H1 (cell line): ENCODE results near the gene MOV10L1. TPM values are rescaled to one million over a fixed set of nuclear protein-coding genes. Genes with fewer than 3 reads are reported as not detected.
A peak's percentile ranks its signal among the peaks of the same experiment; 100 is the strongest.

Experiments used
- CTCF ChIA-PET: fragments of 300-600 bp; sonication (Branson Sonifier 250); formaldehyde crosslinking; loops from one replicate; lab custom pipeline; 2021; ENCODE audit not compliant: partially characterized antibody; lab: Charles Lee
- POLR2A ChIA-PET: fragments of 300-600 bp; sonication (Branson Sonifier 250); formaldehyde crosslinking; loops from one replicate; lab custom pipeline; 2021; ENCODE audit warnings: inconsistent platforms; ENCODE audit not compliant: partially characterized antibody; lab: Charles Lee
- DNase-seq, 2 experiments: peaks; one replicate each; pipeline versions ENCODE4 v3.0.0 to v3.0.0-alpha.2; 2010 to 2022; ENCODE audit warnings: low spot score in 2 of 2, low read depth in 1 of 2, mixed read lengths in 1 of 2
- FAIRE-seq: peaks from 2 replicates; lab custom pipeline; 2011; peaks lifted over from hg19 to GRCh38; lab: Jason Lieb, UNC
- H2AFZ ChIP-seq: 2 replicates; pipeline ENCODE4 v1.8.1; 2012; ENCODE audit warnings: low read length, inconsistent platforms
- H2AK5ac ChIP-seq: 2 replicates; pipeline ENCODE4 v1.6.1; 2013; ENCODE audit warnings: low read depth, low read length
- H2BK120ac ChIP-seq: replicated peaks from 2 replicates; pipeline ENCODE3; 2013; ENCODE audit warnings: low read depth, low read length, inconsistent platforms
- H2BK12ac ChIP-seq: 2 replicates; pipeline ENCODE4 v1.6.1; 2013; ENCODE audit warnings: low read depth, low read length
- H2BK15ac ChIP-seq: 2 replicates; pipeline ENCODE4 v1.6.1; 2013; ENCODE audit warnings: low read length
- H2BK20ac ChIP-seq: 2 replicates; pipeline ENCODE4 v1.6.1; 2013; ENCODE audit warnings: low read length
- H2BK5ac ChIP-seq: 2 replicates; pipeline ENCODE4 v1.6.1; 2013; ENCODE audit warnings: low read depth, low read length
- H3K14ac ChIP-seq: 2 replicates; pipeline ENCODE4 v1.6.1; 2013; ENCODE audit warnings: inconsistent platforms; ENCODE audit not compliant: insufficient read length
- H3K18ac ChIP-seq: 2 replicates; pipeline ENCODE4 v1.6.1; 2013; ENCODE audit warnings: low read length; ENCODE audit errors: extremely low read depth
- H3K23ac ChIP-seq: 2 replicates; pipeline ENCODE4 v1.6.1; 2013; ENCODE audit warnings: inconsistent platforms; ENCODE audit not compliant: insufficient read length
- H3K23me2 ChIP-seq: 2 replicates; pipeline ENCODE4 v1.6.1; 2013; ENCODE audit warnings: low read depth, low read length
- H3K27ac ChIP-seq: 2 replicates; pipeline ENCODE4 v1.6.1; 2011; ENCODE audit warnings: low read depth, low read length, inconsistent platforms
- H3K27me3 ChIP-seq, 4 experiments: replicated peaks in 1 of 4; 1 replicate in 1 of 4; 2 replicates in 3 of 4; pipeline versions ENCODE4 v1.6.1 to v1.8.1; 2011 to 2013; ENCODE audit warnings: low read length in 3 of 4, mild to moderate bottlenecking in 3 of 4, inconsistent platforms in 2 of 4, mixed read lengths in 2 of 4, moderate library complexity in 1 of 4; ENCODE audit not compliant: control insufficient read depth in 3 of 4, insufficient read depth in 3 of 4; ENCODE audit errors: extremely low read depth in 1 of 4
- H3K36me3 ChIP-seq, 4 experiments: 2 replicates each; pipeline versions ENCODE4 v1.6.1 to v1.8.1; 2011 to 2013; ENCODE audit warnings: mild to moderate bottlenecking in 4 of 4, low read length in 3 of 4, moderate library complexity in 2 of 4, control low read depth in 1 of 4, inconsistent platforms in 1 of 4; ENCODE audit not compliant: insufficient read depth in 4 of 4, control insufficient read depth in 2 of 4
- H3K4ac ChIP-seq: replicated peaks from 2 replicates; pipeline ENCODE3; 2013; ENCODE audit warnings: low read length, low read depth, mixed read lengths, inconsistent platforms; ENCODE audit not compliant: insufficient read length
- H3K4me1 ChIP-seq, 4 experiments: replicated peaks in 1 of 4; 1 replicate in 1 of 4; 2 replicates in 3 of 4; pipeline versions ENCODE4 v1.6.1 to v1.8.1; 2011 to 2013; ENCODE audit warnings: low read length in 3 of 4, inconsistent platforms in 2 of 4, mixed read lengths in 1 of 4; ENCODE audit not compliant: insufficient read depth in 4 of 4, control insufficient read depth in 3 of 4
- H3K4me2 ChIP-seq, 2 experiments: 2 replicates each; pipeline versions ENCODE4 v1.6.1 to v1.8.1; 2011 to 2013; ENCODE audit warnings: low read depth in 2 of 2, low read length in 2 of 2, control low read depth in 1 of 2, inconsistent platforms in 1 of 2, mild to moderate bottlenecking in 1 of 2; ENCODE audit not compliant: insufficient read depth in 1 of 2
- H3K4me3 ChIP-seq, 4 experiments: fragments of 200-600, 300-600 bp in 1 of 4; sonication (generic), shearing (Covaris generic), sonication (Bioruptor Twin) in 1 of 4; 2 replicates each; pipeline versions ENCODE4 v1.5.1 to v1.8.1; 2011 to 2016; ENCODE audit warnings: low read length in 4 of 4, low read depth in 3 of 4, control low read depth in 2 of 4, inconsistent platforms in 2 of 4, mild to moderate bottlenecking in 2 of 4, mixed read lengths in 1 of 4, moderate library complexity in 1 of 4; ENCODE audit not compliant: insufficient read depth in 2 of 4; ENCODE audit errors: extremely low read depth in 1 of 4
- H3K56ac ChIP-seq: replicated peaks from 2 replicates; pipeline ENCODE3; 2013; ENCODE audit warnings: low read depth, mild to moderate bottlenecking, mixed read lengths, low read length, inconsistent platforms; ENCODE audit not compliant: insufficient read length
- H3K79me1 ChIP-seq: 2 replicates; pipeline ENCODE4 v1.6.1; 2013; ENCODE audit warnings: low read depth, low read length, control low read depth
- H3K79me2 ChIP-seq, 2 experiments: 2 replicates each; pipeline versions ENCODE4 v1.6.1 to v1.8.1; 2012 to 2013; ENCODE audit warnings: low read length in 2 of 2, mild to moderate bottlenecking in 2 of 2, inconsistent platforms in 1 of 2; ENCODE audit not compliant: insufficient read depth in 2 of 2, control insufficient read depth in 1 of 2
- H3K9ac ChIP-seq, 4 experiments: replicated peaks in 1 of 4; 1 replicate in 1 of 4; 2 replicates in 3 of 4; pipeline versions ENCODE4 v1.6.1 to v1.8.1; 2011 to 2013; ENCODE audit warnings: low read depth in 3 of 4, low read length in 3 of 4, control low read depth in 2 of 4, mild to moderate bottlenecking in 2 of 4, moderate library complexity in 2 of 4, inconsistent platforms in 1 of 4; ENCODE audit errors: extremely low read depth in 1 of 4
- H3K9me3 ChIP-seq, 2 experiments: 2 replicates each; pipeline versions ENCODE4 v1.6.1 to v1.8.1; 2012 to 2013; ENCODE audit warnings: mild to moderate bottlenecking in 2 of 2, moderate library complexity in 2 of 2, control low read depth in 1 of 2, inconsistent platforms in 1 of 2, low read depth in 1 of 2, low read length in 1 of 2, mixed read lengths in 1 of 2; ENCODE audit not compliant: insufficient read depth in 2 of 2
- H4K20me1 ChIP-seq, 2 experiments: replicated peaks in 1 of 2; 2 replicates each; pipeline versions ENCODE3 to v1.8.1; 2011 to 2013; ENCODE audit warnings: inconsistent platforms in 2 of 2, low read length in 2 of 2, mild to moderate bottlenecking in 1 of 2; ENCODE audit not compliant: insufficient read depth in 2 of 2, control insufficient read depth in 1 of 2
- H4K5ac ChIP-seq: 2 replicates; pipeline ENCODE4 v1.6.1; 2013; ENCODE audit warnings: low read length, low read depth, mixed read lengths, inconsistent platforms; ENCODE audit not compliant: insufficient read length
- H4K8ac ChIP-seq: 2 replicates; pipeline ENCODE4 v1.8.0; 2013; ENCODE audit warnings: mild to moderate bottlenecking, moderate library complexity, low read length, inconsistent platforms; ENCODE audit not compliant: insufficient read depth; ENCODE audit errors: extremely low read depth
- H4K91ac ChIP-seq: replicated peaks from 2 replicates; pipeline ENCODE3; 2013; ENCODE audit warnings: low read length, mixed read lengths, inconsistent platforms; ENCODE audit not compliant: insufficient read length
- BRCA1 ChIP-seq: IDR thresholded peaks from 2 replicates; pipeline ENCODE4 v1.6.1; 2012; ENCODE audit warnings: low read depth, low read length, improper control_type of control experiment
- KDM4A ChIP-seq: IDR thresholded peaks from one replicate; pipeline ENCODE4 v1.7.1; 2012; ENCODE audit warnings: low read depth, mild to moderate bottlenecking, moderate library complexity, low read length, inconsistent platforms; ENCODE audit not compliant: severe bottlenecking
- TBP ChIP-seq: IDR thresholded peaks from 2 replicates; pipeline ENCODE4 v1.6.1; 2011; ENCODE audit warnings: low read depth, low read length, improper control_type of control experiment
- TCF12 ChIP-seq: IDR thresholded peaks from 2 replicates; pipeline ENCODE4 v1.6.1; 2011; ENCODE audit warnings: low read depth, mild to moderate bottlenecking, low read length
- WGBS, 2 experiments: shearing (Covaris generic) in 1 of 2; methylation state at CpG; one replicate each; pipeline versions ENCODE4 v1.1.6 to v1.1.7; 2013 to 2015; ENCODE audit warnings: low lambda C conversion rate in 2 of 2, mixed read lengths in 2 of 2, inconsistent platforms in 1 of 2, low coverage in 1 of 2, missing lambda C conversion rate in 1 of 2; ENCODE audit not compliant: insufficient replicate concordance in 2 of 2, insufficient coverage in 1 of 2, insufficient read length in 1 of 2; ENCODE audit errors: extremely low coverage in 1 of 2, missing lambda C conversion rate in 1 of 2; 5-methylcytosine and 5-hydroxymethylcytosine counted together
- polyA plus RNA-seq, 7 experiments: library from polyadenylated mRNA; depleted of rRNA in 3 of 7; stranded (reverse) in 5 of 7; unstranded in 2 of 7; fragments of >200 nt in 5 of 7; fragments of 200-250 nt in 2 of 7; gene quantifications; 1 replicate in 5 of 7; 2 replicates in 1 of 7; 4 replicates in 1 of 7; pipeline versions ENCODE4 v1.2.1 to v1.2.3, GENCODE V29; 2011 to 2013; ENCODE audit warnings: missing spikeins in 2 of 7, mixed read lengths in 2 of 7
- total RNA-seq: library from RNA; stranded (reverse); fragmentation: NEBNext Ultra II Directional; extraction: Animal tissue kit (Norgen Biotek cat#: 25700); gene quantifications from 2 replicates; pipeline ENCODE4 v1.2.1, GENCODE V29; 2021

MOV10L1 gene
- total and polyA plus RNA-seq, 2 of the 8 experiments (the other 6 are each of a cell fraction or from before 2014, with no cell fraction given): 0.32 TPM; not detected in 1

GRCh38 chr22:50088096-50088495, 1.7 kb upstream of the MOV10L1 start:
- H3K4me2 ChIP-seq: no peak overlapping the region
- POLR2A ChIA-PET: no interaction called here
- TF ChIP-seq TCF12: no peak
- TF ChIP-seq TBP: no peak
- TF ChIP-seq KDM4A: no peak
- TF ChIP-seq BRCA1: no peak
- H2AK5ac ChIP-seq: no peak overlapping the region
- H4K91ac ChIP-seq: no peak overlapping the region
- no peak overlapping the region for H3K9ac ChIP-seq
- FAIRE-seq (no peak), DNase-seq (no peak)
- no peak overlapping the region for H3K4ac ChIP-seq
- H4K8ac ChIP-seq: no peak overlapping the region
- no peak overlapping the region for H2BK15ac ChIP-seq
- no peak overlapping the region for H3K23ac ChIP-seq
- H2BK12ac ChIP-seq: peak overlapping the region; percentile 39; the same call in 1 of the 2 replicates
- no peak overlapping the region for H2BK20ac ChIP-seq
- H3K79me1 ChIP-seq: no peaks in the 10 kb centered on the region
- H4K20me1 ChIP-seq: peaks cover 0 to 2% of the 10 kb centered on the region in 2 experiments
- no peaks in the 10 kb centered on the region for H3K36me3 ChIP-seq
- H3K4me3 ChIP-seq: no peak overlapping the region
- H3K14ac ChIP-seq: no peak overlapping the region
- H3K9me3 ChIP-seq: peaks cover 0 to 7% of the 10 kb centered on the region in 2 experiments; a peak in 1 of 4 replicates
- no peak overlapping the region for H4K5ac ChIP-seq
- no peak overlapping the region for H3K27ac ChIP-seq
- H2BK5ac ChIP-seq: no peak overlapping the region
- no peaks in the 10 kb centered on the region; a peak in 2 of 7 replicates for H3K27me3 ChIP-seq
- no peak overlapping the region for H3K18ac ChIP-seq
- H2BK120ac ChIP-seq: no peak overlapping the region
- peaks cover 0 to 14% (median 7%) of the 10 kb centered on the region in 4 experiments; a peak in 5 of 7 replicates for H3K4me1 ChIP-seq
- 85% methylated on average over 6 of the region's 12 CpGs; no CpG with 5 or more reads in 1 of the 2 experiments for WGBS, 2 experiments
- CTCF ChIA-PET: no interaction called here
- H2AFZ ChIP-seq: no peak overlapping the region
- H3K79me2 ChIP-seq: no peaks in the 10 kb centered on the region
- no peak overlapping the region for H3K56ac ChIP-seq
- no peaks in the 10 kb centered on the region for H3K23me2 ChIP-seq
